ENCODE data around the gene BICC1.
A peak's percentile ranks its signal among the peaks of the same experiment; 100 is the strongest.

BICC1 gene

DNA sequence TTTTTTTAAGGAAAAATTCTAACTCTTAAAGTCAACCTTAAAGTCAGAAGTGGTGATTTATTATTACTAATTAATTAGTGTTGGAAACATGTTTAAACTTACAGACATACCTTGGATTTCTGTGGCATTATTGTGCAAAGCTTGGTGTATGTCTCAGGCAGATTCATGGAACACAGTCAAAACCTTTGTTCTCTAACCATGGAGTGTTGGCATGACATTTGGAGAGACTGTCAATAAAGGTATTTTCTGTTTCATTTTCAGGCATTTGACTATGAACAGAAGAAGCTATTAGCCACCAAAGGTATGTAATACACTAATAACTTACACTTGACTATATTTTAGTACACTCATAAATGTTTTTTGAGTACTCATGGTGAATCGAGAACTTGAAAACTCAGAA, 293.7 kb downstream of the BICC1 start:
- H3K4me3 ChIP-seq (ENCODE audit: extremely low read depth, insufficient read depth, low read length, poor library complexity, severe bottlenecking), result no peak overlapping the region
- H3K9me3 ChIP-seq (ENCODE audit: control insufficient read depth, low read length), result no peaks in the 10 kb centered on the region
- H3K27ac ChIP-seq (ENCODE audit: low read depth, low read length, severe bottlenecking), result no peak overlapping the region
- H3K36me3 ChIP-seq (ENCODE audit: control insufficient read depth, insufficient read depth, low read length), result no peaks in the 10 kb centered on the region
- H3K4me1 ChIP-seq (ENCODE audit: control insufficient read depth, insufficient read depth, low read length, poor library complexity, severe bottlenecking), result no peaks in the 10 kb centered on the region
- WGBS, 2 experiments (ENCODE audit: insufficient coverage in 2 of 2), result no CpG with 5 or more reads among the region's 1 CpG

DNA sequence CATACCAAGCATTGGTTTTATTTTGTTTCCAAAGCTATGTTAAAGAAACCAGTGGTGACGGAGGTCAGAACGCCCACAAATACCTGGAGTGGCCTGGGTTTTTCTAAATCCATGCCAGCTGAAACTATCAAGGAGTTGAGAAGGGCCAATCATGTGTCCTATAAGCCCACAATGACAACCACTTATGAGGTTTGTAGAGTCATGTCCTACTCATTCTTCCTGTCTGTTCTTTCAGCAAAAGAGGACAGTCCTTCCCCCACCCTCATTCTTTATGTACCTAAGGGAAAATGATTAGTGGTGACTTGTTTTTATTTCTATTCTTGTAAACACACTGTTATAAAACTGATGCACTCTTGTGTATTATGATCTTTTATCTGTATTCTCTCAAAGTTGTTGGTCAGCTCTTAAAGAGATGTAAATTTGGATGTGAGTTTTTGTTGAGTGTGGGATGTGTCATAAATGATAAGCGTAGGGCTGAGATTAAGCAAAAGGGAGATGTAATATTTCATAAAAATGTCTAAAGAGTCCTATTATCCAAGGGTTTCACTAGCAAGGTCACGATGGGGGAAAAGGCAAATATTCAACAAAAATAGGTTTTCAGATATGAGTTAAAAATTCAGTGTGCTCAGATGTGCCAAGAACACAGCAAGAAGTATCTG, 294.4 kb downstream of the BICC1 start:
- 94% methylated on average over 2 of the region's 4 CpGs for WGBS, 2 experiments (ENCODE audit: insufficient coverage in 2 of 2)
- Histone ChIP-seq H3K4me1 (ENCODE audit: control insufficient read depth, insufficient read depth, low read length, poor library complexity, severe bottlenecking) (no peaks in the 10 kb centered on the region), H3K9me3 (ENCODE audit: control insufficient read depth, low read length) (no peaks in the 10 kb centered on the region), H3K4me3 (ENCODE audit: extremely low read depth, insufficient read depth, low read length, poor library complexity, severe bottlenecking) (no peak overlapping the region), H3K36me3 (ENCODE audit: control insufficient read depth, insufficient read depth, low read length) (no peaks in the 10 kb centered on the region), H3K27ac (ENCODE audit: low read depth, low read length, severe bottlenecking) (no peak overlapping the region)

DNA sequence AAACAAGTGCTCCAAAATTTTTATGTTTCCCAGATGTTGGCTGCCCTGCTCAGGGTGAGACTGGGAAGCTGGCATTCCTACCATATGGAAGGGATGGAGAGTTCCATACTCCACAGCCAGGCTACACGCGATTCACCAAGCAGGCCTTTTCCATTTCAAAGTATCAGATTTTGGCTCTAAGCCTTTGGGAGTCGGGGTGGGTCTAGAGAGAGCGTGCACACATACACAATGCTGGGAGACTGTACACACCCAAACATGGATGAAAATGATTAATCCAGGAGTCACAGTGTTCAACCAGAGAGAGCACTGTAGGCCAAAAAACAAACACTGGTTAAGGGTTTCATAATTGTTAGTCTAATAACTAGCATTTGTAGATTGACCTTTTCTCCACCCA, 295.0 kb downstream of the BICC1 start:
- Histone ChIP-seq H3K36me3 (ENCODE audit: control insufficient read depth, insufficient read depth, low read length) (no peaks in the 10 kb centered on the region), H3K9me3 (ENCODE audit: control insufficient read depth, low read length) (no peaks in the 10 kb centered on the region), H3K4me1 (ENCODE audit: control insufficient read depth, insufficient read depth, low read length, poor library complexity, severe bottlenecking) (no peaks in the 10 kb centered on the region), H3K4me3 (ENCODE audit: extremely low read depth, insufficient read depth, low read length, poor library complexity, severe bottlenecking) (no peak overlapping the region), H3K27ac (ENCODE audit: low read depth, low read length, severe bottlenecking) (no peak overlapping the region)
- 60% methylated on average over 3 of the region's 4 CpGs; no CpG with 5 or more reads in 1 of the 2 experiments for WGBS, 2 experiments (ENCODE audit: insufficient coverage in 2 of 2)

DNA sequence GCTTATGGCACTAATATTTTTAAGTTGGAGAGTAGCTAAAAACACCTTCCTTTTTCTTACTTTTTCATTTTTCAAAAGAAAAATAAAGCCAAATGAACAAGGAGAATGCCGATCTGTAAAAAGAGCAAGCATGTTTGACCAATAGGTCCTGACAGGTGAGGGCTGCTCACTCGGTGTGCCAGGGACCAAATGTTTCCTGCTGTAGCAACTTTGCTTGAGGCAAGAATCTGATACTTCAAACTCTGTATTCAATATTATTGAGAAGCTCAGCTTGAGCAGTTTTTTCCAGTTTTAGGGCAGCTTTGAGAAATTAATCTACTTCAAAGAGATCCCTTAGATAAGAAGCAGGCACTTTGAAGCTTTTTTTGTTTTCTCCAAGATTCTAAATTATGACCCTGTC, 298.1 kb downstream of the BICC1 start:
- 60 to 90% methylated on average over 1 to 2 of the region's 2 CpGs for WGBS, 2 experiments (ENCODE audit: insufficient coverage in 2 of 2)
- Histone ChIP-seq H3K4me3 (ENCODE audit: extremely low read depth, insufficient read depth, low read length, poor library complexity, severe bottlenecking) (no peak overlapping the region), H3K4me1 (ENCODE audit: control insufficient read depth, insufficient read depth, low read length, poor library complexity, severe bottlenecking) (no peaks in the 10 kb centered on the region), H3K36me3 (ENCODE audit: control insufficient read depth, insufficient read depth, low read length) (no peaks in the 10 kb centered on the region), H3K27ac (ENCODE audit: low read depth, low read length, severe bottlenecking) (no peak overlapping the region), H3K9me3 (ENCODE audit: control insufficient read depth, low read length) (no peaks in the 10 kb centered on the region)

DNA sequence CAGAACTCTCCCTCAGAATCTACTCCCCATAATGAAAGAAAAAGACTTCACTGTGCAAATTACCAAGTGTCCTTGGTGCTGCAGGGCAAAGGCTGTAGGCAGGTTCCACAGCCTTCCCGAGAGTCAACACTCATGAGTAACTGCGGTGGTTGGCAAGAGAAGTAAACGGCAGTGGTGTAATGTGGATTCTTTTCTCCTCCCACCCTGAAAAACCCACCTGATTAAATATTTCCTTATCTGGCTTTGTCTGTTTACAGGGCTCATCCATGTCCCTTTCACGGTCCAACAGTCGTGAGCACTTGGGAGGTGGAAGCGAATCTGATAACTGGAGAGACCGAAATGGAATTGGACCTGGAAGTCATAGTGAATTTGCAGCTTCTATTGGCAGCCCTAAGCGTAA, 300.9 kb downstream of the BICC1 start:
- 94 to 96% methylated on average over 4 to 6 of the region's 8 CpGs for WGBS, 2 experiments (ENCODE audit: insufficient coverage in 2 of 2)
- H3K36me3 ChIP-seq (ENCODE audit: control insufficient read depth, insufficient read depth, low read length), result no peaks in the 10 kb centered on the region

DNA sequence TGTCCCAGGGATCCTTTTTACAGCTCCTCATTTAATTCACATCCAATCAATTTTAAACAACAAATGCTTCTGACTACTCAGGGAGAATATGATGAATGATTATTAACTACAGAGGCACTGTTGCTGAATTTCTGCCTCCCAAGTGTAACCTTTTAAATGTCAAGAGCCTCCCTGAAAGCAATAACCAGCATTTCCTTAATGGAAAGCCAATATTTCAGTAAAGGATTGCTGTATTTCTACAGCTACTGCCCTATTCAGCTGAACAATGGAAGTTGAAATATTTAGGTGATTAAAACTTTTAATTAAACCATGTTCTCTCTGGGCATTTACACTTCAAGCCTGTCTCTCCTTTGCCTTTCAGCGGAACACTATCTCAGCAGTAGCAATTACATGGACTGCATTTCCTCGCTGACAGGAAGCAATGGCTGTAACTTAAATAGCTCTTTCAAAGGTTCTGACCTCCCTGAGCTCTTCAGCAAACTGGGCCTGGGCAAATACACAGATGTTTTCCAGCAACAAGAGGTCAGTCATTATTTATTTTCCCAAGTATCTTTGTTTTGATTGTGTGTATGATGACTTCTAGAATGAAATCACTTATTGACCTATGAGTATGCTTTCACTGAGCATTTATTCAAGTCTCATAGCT, 304.7 kb downstream of the BICC1 start:
- H3K27ac ChIP-seq (ENCODE audit: low read depth, low read length, severe bottlenecking), result peak overlapping the region; percentile 10
- H3K9me3 ChIP-seq (ENCODE audit: control insufficient read depth, low read length), result no peaks in the 10 kb centered on the region
- H3K4me3 ChIP-seq (ENCODE audit: extremely low read depth, insufficient read depth, low read length, poor library complexity, severe bottlenecking), result no peak overlapping the region
- peaks cover 6% of the 10 kb centered on the region for H3K4me1 ChIP-seq (ENCODE audit: control insufficient read depth, insufficient read depth, low read length, poor library complexity, severe bottlenecking)
- no peaks in the 10 kb centered on the region for H3K36me3 ChIP-seq (ENCODE audit: control insufficient read depth, insufficient read depth, low read length)
- 54 to 72% methylated on average over 2 of the region's 2 CpGs for WGBS, 2 experiments (ENCODE audit: insufficient coverage in 2 of 2)

More for the DNA sequence above, 300.9 kb downstream of the BICC1 start:
- Histone ChIP-seq H3K4me3 (ENCODE audit: extremely low read depth, insufficient read depth, low read length, poor library complexity, severe bottlenecking) (no peak overlapping the region), H3K4me1 (ENCODE audit: control insufficient read depth, insufficient read depth, low read length, poor library complexity, severe bottlenecking) (peaks cover 6% of the 10 kb centered on the region), H3K27ac (ENCODE audit: low read depth, low read length, severe bottlenecking) (no peak overlapping the region), H3K9me3 (ENCODE audit: control insufficient read depth, low read length) (no peaks in the 10 kb centered on the region)

DNA sequence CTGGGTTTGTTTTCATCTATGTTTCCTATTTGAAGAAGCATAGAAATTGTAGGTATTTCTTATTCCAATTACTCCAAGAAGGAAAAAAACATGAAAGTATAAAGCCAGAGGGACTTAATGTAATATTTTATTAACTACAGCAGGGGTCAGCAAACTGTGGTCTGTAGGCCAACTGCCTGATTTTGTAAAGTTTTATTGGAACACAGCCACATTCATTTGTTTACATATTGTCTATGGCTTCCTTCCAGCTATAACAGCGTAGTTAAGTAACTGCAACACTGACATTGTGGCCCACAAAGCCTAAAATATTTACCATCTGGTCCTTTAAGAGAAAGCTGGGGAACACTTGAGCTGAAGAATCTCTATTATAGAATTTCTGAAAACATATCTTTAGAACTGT, 306.2 kb downstream of the BICC1 start:
- Histone ChIP-seq H3K27ac (ENCODE audit: low read depth, low read length, severe bottlenecking) (no peak overlapping the region), H3K36me3 (ENCODE audit: control insufficient read depth, insufficient read depth, low read length) (no peaks in the 10 kb centered on the region), H3K9me3 (ENCODE audit: control insufficient read depth, low read length) (no peaks in the 10 kb centered on the region), H3K4me3 (ENCODE audit: extremely low read depth, insufficient read depth, low read length, poor library complexity, severe bottlenecking) (no peak overlapping the region), H3K4me1 (ENCODE audit: control insufficient read depth, insufficient read depth, low read length, poor library complexity, severe bottlenecking) (peaks cover 6% of the 10 kb centered on the region)
- no CpG with 5 or more reads among the region's 1 CpG for WGBS, 2 experiments (ENCODE audit: insufficient coverage in 2 of 2)

DNA sequence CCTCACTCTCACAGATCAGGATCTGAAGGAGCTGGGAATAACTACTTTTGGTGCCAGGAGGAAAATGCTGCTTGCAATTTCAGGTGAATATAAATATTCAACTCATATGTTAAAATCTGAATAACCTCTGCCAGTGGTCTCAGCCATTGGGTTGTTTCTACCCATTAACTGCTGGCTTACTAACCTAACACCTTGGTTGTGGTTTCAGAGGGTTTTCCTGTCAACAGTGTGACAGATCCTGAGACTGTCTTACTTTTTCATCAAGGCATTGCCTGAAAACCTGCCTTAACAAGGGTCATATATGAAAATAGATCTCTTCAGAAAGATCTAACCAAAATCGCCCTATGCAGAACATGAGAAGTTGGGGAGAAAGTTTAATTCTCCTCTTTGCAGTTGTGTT, 307.7 kb downstream of the BICC1 start:
- Histone ChIP-seq H3K9me3 (ENCODE audit: control insufficient read depth, low read length) (no peaks in the 10 kb centered on the region), H3K27ac (ENCODE audit: low read depth, low read length, severe bottlenecking) (no peak overlapping the region)
- WGBS, 2 experiments (ENCODE audit: insufficient coverage in 2 of 2), result no CpG with 5 or more reads among the region's 1 CpG

DNA sequence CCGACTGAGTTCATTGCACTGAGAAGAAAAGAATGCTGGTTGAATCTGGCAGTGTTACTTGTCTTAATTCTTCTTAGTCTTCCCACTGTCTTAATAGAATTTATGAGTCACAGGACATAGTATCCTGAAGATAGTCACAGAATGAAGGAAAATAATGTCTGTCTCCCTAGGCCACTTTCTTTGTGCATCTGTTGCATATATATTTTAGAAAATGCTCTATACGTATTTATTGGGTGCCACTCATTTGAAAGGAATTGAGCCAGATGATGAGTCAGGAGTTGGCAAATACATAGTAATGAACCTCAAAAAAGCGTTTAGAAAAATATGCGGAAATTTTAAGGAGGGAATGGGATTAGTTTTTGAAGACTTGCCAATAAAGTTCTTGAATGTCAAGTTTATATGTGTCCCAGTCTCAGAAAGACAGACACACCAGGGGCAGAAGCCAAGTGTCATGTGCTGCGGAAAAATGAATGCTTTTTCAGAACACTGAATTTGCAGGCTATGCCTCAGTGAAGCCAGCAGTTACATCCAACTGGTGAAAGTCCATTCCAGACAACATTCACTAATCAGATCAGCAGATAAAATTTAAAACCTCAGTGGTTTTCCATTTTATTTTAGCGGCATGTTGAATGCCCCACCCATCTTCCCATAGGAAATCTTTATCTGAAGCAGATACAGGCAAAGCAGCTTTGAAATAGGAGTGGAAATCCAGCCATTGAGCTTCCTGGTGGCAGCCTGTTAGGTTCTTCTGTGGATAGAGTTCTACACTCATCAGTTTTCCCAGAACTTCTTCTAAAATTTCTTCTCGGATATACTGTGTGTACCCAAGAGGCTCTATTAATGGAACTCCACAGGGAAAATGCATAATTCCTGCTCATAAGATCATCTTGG, 308.4 kb downstream of the BICC1 start:
- no peaks in the 10 kb centered on the region for H3K9me3 ChIP-seq (ENCODE audit: control insufficient read depth, low read length)
- no peaks in the 10 kb centered on the region for H3K36me3 ChIP-seq (ENCODE audit: control insufficient read depth, insufficient read depth, low read length)
- no peak overlapping the region for H3K4me3 ChIP-seq (ENCODE audit: extremely low read depth, insufficient read depth, low read length, poor library complexity, severe bottlenecking)
- no peak overlapping the region for H3K27ac ChIP-seq (ENCODE audit: low read depth, low read length, severe bottlenecking)
- peaks cover 6% of the 10 kb centered on the region for H3K4me1 ChIP-seq (ENCODE audit: control insufficient read depth, insufficient read depth, low read length, poor library complexity, severe bottlenecking)
- 88 to 98% methylated on average over 4 to 5 of the region's 7 CpGs for WGBS, 2 experiments (ENCODE audit: insufficient coverage in 2 of 2)

More for the DNA sequence above, 307.7 kb downstream of the BICC1 start:
- Histone ChIP-seq H3K4me1 (ENCODE audit: control insufficient read depth, insufficient read depth, low read length, poor library complexity, severe bottlenecking) (peaks cover 6% of the 10 kb centered on the region), H3K36me3 (ENCODE audit: control insufficient read depth, insufficient read depth, low read length) (no peaks in the 10 kb centered on the region), H3K4me3 (ENCODE audit: extremely low read depth, insufficient read depth, low read length, poor library complexity, severe bottlenecking) (no peak overlapping the region)

DNA sequence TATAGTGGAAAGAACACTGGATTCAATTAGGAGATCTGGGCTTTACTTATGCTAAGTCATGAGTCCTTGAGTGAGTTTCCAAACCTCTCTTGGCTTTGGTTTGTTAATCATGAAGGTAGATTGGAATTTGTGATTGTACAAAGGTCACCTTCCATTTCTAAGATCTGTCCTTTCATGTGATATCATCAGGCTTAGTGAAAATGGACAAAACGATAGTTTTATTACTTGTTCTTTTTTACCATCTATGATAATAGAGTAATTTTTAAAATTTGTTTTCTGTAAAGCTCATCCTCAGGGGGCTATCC, 309.0 kb downstream of the BICC1 start:
- Histone ChIP-seq H3K36me3 (ENCODE audit: control insufficient read depth, insufficient read depth, low read length) (no peaks in the 10 kb centered on the region), H3K4me1 (ENCODE audit: control insufficient read depth, insufficient read depth, low read length, poor library complexity, severe bottlenecking) (peaks cover 6% of the 10 kb centered on the region), H3K4me3 (ENCODE audit: extremely low read depth, insufficient read depth, low read length, poor library complexity, severe bottlenecking) (no peak overlapping the region), H3K9me3 (ENCODE audit: control insufficient read depth, low read length) (no peaks in the 10 kb centered on the region), H3K27ac (ENCODE audit: low read depth, low read length, severe bottlenecking) (no peak overlapping the region)
- WGBS, 2 experiments (ENCODE audit: insufficient coverage in 2 of 2), result no CpG with 5 or more reads among the region's 1 CpG

DNA sequence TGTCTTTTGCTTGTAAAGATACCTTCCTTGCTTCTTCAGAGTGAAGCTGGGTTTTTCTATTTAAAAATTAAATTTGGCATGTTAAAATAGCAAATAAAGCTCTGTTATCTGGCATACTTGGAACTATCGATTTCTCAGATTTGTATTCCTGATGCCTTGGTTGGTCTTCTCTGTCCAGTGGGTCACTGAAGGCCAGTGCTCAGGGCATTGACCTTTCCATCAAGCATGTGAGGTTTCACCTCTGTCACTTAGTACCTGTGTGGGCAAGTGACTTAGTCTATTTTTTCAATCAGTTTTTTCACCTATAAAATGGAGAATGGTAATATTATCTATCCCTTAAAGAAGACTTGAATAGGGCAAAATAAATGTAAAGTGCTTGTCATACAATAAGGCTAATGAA, 311.3 kb downstream of the BICC1 start:
- Histone ChIP-seq H3K4me3 (ENCODE audit: extremely low read depth, insufficient read depth, low read length, poor library complexity, severe bottlenecking) (no peak overlapping the region), H3K9me3 (ENCODE audit: control insufficient read depth, low read length) (no peaks in the 10 kb centered on the region), H3K27ac (ENCODE audit: low read depth, low read length, severe bottlenecking) (no peak overlapping the region), H3K36me3 (ENCODE audit: control insufficient read depth, insufficient read depth, low read length) (no peaks in the 10 kb centered on the region), H3K4me1 (ENCODE audit: control insufficient read depth, insufficient read depth, low read length, poor library complexity, severe bottlenecking) (no peaks in the 10 kb centered on the region)
- WGBS, 2 experiments (ENCODE audit: insufficient coverage in 2 of 2), result 60 to 80% methylated on average over 1 of the region's 1 CpG
